GM19099 (cell line): ENCODE measurements around the gene PLCZ1.

Experiments
- POLR2A ChIP-seq: IDR thresholded peaks from 3 replicates; pipeline ENCODE4 v1.6.1; 2011; ENCODE audit warnings: low read depth; ENCODE audit not compliant: insufficient read length; ENCODE audit errors: extremely low read depth

Gene PLCZ1

DNA sequence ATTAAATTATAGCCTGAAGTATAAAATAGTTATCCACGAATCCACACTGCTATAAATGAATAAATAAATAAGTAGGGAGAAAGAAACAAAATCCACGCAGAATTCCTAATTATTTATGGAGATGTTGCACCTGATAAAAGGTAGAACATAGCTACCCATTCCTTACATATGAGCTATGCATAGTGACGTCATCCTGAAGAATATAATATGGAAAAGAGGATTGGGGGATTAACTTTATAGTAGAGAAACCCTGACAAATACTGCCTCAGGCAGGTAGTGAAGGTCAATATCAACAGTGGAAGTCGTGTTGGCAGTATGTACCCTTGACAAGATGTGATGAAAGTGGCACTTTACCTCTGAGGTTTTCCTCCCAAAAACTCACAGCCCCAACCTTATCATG lies 82.5 kb downstream of the PLCZ1 start:
- TF ChIP-seq POLR2A, result no peak

DNA sequence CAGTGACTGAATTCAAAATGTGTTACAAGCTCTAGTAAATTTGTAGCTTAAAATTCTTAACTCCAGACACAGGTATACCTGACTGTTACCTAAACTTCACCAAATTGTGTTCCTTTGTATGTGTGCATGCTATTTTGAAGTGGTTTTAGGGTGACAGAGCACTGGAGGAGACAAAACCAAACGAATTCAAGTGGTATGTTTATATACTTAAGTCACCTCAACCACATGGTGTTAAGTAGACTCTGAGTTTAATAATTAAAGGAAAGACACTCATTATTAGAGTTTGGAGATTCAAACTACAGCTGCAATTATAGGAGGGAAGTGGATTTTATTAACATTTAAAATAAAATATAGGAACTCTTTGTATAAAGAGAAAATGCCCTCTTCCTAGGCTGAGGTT lies 84.3 kb downstream of the PLCZ1 start:
- TF ChIP-seq POLR2A, result no peak

DNA sequence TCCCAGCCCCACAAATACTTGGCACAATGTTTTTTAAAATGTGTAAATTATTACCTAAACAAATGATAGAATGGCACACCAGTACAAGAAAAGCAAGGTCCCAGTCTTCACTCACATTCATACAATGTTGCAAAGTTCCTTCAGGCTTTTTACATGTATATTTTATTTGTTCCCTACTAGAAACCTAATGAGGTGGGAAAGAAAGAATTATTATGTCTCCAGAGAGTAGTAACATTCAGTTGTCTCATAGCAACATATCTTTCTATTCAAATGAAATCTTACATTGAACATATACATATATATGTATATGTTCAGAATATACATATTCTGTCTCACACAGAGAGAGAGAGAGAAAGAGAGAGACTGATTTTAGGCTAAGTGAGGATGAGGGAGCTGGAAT lies 85.2 kb downstream of the PLCZ1 start:
- TF ChIP-seq POLR2A, result no peak

DNA sequence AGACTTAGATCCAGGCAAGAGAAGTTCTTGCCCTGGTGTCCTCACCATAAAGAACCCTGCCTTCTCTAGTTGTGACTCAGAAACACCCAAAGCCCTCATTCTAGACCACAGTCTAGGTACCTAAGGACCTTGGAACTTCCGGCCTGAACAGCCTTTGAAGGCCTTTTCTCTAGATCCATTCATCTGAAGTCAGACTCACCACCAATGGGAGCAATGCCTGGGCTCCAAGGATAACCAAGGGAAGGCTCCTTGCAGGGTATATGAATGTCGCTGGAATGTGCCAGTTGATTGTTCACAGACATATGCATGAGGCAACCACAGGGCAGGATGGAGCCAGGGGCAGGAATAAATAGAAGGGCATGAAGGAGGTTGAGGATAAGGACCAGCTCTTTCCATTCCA lies 86.3 kb downstream of the PLCZ1 start:
- no peak for TF ChIP-seq POLR2A

DNA sequence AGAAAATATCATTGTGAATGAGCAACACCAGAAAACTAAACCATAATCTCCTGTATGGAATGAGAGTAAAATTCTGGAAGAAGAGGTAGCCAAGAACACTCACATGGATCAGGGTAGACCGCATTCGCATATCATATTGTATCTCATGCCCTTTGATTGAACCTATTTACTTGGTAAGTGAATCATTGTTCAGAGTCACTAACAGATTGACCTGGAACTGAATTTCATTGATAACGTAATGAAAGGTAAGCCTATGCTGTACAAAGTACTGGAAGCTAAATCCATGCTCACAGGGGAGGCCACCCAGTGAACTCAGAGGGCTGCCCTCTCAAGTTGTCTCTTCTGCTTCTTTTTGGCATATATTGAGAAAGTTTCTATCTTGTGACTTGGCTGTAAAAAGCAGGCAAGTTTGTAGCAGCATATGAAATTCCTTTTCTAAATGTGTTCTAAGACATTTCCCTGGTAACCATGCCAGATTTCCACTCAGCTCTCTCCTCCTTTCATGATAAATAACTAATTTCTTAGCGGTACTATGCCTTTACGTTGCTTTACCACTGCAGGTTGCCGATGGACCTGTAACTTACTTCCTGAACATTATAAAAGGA lies 91.4 kb downstream of the PLCZ1 start:
- TF ChIP-seq POLR2A, result no peak

DNA sequence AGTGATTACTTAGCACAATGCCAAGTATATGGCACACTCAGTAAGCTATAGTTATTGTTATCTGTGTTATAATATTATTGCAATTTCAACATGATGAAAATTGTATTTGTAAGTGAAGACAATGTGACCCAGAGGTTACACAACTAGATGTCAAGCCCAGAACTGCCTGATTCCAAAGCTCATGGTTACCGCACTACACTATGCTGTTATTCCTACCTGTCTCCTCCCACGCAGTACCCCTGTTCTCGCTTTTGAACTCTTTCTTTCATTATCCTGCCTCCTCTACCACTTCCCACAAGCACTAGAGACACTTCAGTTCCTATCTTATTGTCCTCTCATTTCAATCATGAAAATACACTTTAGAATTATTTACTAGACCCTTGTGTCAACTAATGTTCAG lies 93.2 kb downstream of the PLCZ1 start:
- no peak for TF ChIP-seq POLR2A

DNA sequence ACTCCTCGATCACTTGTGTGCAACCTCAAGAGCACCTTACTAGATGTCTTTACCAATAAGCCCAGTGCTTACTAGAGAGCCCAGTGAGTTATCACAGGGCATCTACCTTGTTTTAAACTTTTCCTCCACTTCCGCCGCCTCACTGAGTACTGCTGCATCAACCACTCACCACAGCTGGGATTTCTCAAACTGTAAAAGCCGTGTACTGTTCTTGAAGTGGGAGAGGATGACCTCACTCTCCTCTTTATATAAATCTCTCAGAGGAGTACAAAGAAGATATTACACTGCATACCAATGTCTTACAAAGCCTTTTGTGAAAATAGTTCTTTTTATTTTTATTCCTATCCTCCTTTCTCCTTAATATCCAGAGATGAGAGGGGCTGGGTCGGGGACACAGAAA lies 94.1 kb downstream of the PLCZ1 start:
- TF ChIP-seq POLR2A, result no peak

DNA sequence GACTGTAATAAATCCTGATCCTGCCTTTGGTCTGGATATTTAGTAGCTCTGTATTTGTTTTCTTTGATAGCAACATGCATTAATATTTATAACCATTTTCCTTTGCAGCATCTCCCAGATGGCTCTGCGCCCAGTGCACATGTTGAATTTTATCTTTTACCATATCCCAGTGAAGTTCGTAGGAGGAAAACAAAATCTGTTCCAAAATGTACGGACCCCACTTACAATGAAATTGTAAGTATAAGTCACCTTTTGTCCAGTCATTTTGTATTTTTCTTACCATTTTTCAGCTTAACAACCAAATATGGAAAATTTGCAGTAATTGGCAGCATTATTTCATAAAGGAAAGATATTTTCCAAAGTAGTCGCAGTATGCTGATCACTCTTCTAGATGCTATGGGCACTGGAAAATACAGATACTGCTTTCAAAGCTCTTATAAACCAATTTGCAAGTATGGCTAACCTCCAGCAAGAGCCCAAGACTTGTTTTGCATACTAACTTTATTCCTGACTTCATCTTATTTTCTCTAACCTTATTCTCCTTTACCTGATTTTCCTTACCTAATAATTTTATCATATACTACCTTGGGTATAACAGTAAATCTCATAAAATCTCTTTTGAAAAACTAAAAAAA lies 97.4 kb downstream of the PLCZ1 start:
- TF ChIP-seq POLR2A, result no peak

DNA sequence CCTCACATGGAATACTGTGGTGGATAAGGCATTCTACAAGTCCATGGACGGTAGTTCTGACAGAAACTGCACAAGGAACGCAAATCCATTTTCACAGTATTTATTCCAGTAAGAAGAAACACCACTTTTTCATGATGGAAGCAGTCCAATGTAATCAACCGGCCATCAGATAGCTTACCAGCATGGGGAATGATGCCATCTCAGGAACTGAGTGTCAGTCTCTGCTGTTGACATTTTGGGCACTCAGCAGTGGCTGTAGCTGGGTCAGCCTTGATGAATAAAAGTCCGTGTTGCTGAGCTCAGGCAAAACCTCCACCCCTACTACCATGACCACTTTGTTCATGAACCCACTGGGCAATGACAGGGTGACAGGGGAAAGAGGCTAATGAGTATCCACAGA lies 103.4 kb downstream of the PLCZ1 start:
- TF ChIP-seq POLR2A, result no peak
